Caki2 (cell line): Measurements from ENCODE around the gene POU3F1. TPM values are rescaled to one million over a fixed set of nuclear protein-coding genes. Genes with fewer than 3 reads are reported as not detected.

Source experiments
- DNase-seq: peaks from one replicate; pipeline ENCODE4 v3.0.0-alpha.2; 2015; ENCODE audit warnings: low read depth
- in situ Hi-C: cut with HindIII; loops from 2 replicates; pipeline ENCODE4 v1.10.0; 2016; ENCODE audit warnings: low sequenced_read_pairs, low pct_unique_long_range_greater_than_20kb, mixed read lengths
- total RNA-seq: library from RNA; depleted of rRNA; stranded (reverse); fragments of >200 nt; shearing (Covaris generic); gene quantifications from 2 replicates; pipeline ENCODE4 v1.2.3, GENCODE V29; 2014; ENCODE audit warnings: low replicate concordance

The POU3F1 gene
- total RNA-seq, 1 experiment from 2014 or later = not detected

DNA sequence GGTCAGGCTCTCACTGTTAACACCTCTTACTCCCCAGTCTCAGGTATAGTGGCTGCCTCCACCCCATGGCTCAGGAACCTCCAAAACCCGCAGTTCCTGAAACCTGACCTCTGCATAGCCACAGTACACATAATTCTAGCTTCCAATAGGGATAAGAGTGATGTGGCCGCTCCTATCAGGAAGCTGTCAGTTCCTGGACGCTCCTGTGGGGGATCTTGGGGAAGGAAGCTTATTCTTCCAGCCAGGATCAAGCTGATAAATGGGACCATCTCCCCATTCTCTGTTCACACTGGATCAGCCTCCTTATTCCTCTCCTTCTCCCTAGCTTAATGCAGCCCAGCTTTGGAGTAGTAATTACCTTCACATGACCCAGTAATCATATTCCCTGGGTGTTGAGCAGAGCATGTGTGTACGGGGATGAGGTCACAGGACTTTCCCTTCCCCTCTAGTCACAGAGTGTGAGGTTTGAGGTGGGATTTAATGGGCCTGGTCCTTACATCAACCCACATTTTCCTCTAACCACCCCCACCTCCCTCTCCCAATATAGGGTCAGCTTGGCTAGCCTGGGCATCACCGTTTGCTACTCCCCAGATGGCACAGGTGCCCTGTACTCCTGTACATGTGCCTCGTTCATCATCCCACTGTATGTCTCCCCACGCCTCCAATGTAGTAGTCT is 7.0 kb upstream of the POU3F1 start:
- no peak for DNase-seq
- in situ Hi-C loops = no loop called here

GRCh38 chr1:38052750-38053415 is 6.3 kb upstream of the POU3F1 start:
- in situ Hi-C loops = no loop called here
- DNase-seq = no peak

DNA sequence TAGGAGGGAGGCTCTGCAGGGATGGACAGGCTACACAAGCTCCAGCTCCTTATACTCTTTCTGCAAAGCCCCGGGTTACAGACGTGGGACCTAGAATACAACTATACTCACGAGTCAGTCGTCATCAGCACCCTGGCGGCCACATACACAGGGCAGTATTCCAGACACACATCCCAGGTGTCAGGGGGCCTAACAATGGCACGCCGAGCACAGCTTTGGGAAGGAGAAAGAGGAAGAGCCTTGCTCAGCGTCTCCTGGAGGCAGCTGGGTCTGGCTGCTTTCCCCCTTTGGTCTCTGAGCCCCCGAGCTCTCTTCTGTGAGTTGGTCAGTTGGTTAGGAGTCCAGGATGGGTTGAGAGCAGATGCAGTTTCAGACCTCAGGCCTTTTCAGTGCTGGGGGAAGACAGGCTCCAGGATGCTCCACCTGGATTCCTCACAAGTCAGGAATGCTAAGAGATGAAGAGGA is 4.5 kb upstream of the POU3F1 start:
- DNase-seq = no peak
- in situ Hi-C loops = no loop called here

DNA sequence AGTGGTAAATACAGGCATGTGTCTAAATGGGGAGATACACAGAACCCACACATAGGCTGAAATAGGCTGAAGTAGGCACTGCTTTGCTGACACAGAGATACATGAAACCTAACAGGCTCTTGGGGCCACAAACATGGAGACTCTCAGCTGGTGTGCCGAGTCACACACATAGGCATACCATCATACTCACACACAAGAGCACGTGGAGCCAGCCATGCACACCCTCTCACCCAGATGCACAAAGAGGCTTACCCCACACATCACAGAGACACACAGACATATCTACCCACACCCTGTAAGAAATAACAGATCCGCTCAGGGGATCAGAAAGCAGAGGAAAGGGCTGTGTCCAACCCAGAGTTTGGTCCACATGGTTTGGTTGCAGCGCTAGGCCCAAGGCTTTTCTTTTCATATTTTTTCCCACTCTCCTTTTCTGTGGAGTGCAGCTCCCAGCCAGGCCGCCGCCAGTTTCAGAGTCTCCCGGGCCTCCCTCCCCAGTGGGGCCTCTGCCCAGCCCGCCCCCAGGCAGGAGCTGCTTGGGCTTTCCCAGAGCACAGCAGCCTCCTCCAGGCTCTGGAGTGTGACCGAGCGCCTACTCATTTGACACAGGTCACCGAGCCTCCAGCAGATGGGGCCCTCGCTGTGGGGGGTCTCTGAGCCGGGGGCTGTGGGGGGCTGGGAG is 3.9 kb upstream of the POU3F1 start:
- in situ Hi-C loops = no loop called here
- DNase-seq = no peak

DNA sequence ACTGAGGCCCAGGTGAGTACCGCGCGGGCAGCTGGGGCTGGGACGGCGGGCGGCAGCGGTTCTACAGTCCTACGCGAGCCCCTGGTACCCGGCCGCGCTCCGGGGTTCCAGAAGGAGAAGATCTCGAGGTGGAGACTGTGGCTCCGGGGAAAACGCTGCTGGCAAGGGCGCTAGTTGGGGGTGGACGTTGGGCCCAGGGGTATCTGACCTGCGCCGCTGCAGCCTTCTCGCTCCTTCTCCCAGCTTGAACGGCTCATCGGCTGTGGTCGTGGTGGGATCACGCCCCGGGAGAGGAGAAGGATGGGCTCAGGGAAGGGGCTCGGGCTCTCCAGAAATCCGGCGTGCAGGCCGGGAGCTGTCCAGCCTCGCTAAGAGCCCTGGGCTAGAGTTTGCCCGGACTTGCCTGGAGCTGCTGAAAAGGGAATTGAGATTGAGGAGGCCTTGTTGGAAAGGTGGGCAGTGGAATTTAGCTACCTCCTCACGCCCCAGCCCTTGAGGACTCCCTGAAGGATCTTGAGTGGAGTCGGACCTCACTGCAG is 1.1 kb upstream of the POU3F1 start:
- in situ Hi-C loops = no loop called here
- DNase-seq = no peak

DNA sequence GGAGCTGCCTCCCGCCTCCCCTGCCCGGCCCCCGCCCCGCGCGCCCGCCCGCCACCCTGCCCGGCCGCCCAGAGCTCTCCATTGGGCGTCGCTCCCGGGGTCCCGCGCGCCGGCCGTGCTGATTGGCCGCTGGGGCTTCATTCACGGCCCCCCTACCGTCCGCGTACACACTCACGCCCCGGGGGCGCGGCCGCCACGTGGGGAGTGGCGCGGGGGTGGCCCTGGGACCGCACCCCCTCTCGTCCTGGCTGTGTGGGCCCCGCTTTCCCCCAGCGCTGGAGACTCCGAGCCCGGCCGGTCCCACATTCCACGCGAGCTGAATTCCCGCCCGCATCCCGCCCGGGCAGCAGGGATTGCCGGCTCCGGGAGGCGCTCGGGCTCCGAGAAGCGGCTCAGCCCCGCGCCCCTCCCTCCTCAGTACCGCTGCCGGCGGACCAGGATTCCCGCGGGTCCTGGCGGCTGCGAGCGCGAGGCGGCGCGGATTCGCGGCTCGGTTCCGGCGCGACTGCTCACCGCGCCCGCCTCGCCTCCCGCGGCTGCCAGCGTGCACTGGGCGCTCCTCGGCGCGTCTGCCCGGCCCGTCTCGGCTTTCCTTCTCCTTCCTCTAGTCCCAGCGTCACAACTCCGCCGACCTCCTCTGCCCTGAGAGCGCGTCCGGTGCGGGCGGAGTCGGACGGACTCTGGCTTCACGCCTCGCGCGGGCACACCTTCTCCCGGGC is 450 bp upstream of the POU3F1 start:
- DNase-seq = peak; percentile 80
- in situ Hi-C loops = no loop called here

GRCh38 chr1:38045401-38046332 is 926 bp downstream of the POU3F1 start:
- in situ Hi-C loops = no loop called here
- no peak for DNase-seq

GRCh38 chr1:38044221-38045215 is 2.1 kb downstream of the POU3F1 start:
- in situ Hi-C loops = no loop called here

DNA sequence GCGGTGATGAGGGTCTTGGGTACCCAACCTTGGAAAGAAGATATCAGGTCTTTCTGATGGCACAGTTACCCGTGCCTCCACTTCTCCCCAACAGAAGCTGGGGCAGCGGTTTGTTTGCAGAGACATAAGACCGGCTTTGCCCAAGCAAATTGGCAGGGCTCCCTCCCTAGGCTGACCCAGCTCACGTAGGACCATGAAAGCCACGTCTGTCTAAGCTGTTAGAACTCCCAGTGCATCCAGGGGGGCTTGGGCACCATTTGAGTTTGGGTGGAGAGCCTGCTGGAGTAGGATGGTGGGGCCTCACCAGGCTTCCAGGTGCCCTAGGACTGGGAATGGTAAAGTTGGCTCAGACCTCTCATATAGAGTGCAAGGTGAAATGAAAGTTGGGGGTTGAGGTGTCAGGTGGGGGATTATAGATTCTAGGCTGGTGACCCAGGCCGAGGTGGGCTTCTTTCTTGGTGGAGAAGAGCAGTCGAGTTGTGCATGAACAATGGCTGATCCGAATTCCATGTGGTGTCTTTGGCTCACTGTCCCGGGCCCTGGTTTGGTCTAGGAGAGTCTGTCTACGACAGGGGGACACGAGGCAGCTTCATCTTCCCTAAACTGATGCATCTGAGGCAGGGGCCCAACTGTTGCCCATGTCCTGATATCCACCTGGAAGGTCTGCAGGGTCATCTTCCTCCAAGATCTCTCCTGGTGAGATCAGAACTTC is 3.4 kb downstream of the POU3F1 start:
- DNase-seq = no peak
- in situ Hi-C loops = no loop called here

More at GRCh38 chr1:38044221-38045215, 2.1 kb downstream of the POU3F1 start:
- no peak for DNase-seq

- in situ Hi-C loops = no loop called here
- DNase-seq = no peak
Observed at GRCh38 chr1:38041936-38042834, 4.4 kb downstream of the POU3F1 start.

- in situ Hi-C loops = no loop called here
- no peak for DNase-seq
Observed at GRCh38 chr1:38039331-38040088, 7.1 kb downstream of the POU3F1 start.

- DNase-seq = no peak
- in situ Hi-C loops = no loop called here
Observed at GRCh38 chr1:38038861-38039260, 7.7 kb downstream of the POU3F1 start.

GRCh38 chr1:38037221-38037939 is 9.2 kb downstream of the POU3F1 start:
- no peak for DNase-seq
- in situ Hi-C loops = no loop called here

DNA sequence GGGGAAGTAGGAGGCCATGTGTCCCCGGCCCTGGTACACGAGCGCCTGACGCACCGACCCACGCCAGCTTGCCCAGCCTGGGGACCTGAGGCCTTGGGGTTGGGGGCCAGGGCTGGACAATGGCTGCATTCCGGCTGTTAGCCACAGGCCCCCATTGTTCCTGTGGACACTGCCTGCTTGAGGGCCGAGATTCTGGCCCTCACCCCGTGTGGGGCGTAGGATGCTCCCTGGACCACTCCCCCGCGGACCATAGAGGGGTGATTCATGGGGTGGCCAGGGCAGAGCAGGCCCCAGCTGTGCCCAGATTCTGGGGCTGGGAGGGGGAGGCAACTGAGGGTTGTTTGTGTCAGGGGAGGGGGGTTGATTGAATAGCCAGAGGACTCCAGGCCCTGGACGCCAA is 11.7 kb downstream of the POU3F1 start:
- DNase-seq = no peak
- in situ Hi-C loops = no loop called here
